HG02884 (cell line): ENCODE measurements around the gene SEMA4C.
"Not testable (repeated sequence)": the region's sequence is repeated elsewhere in the genome, so short reads cannot be mapped to it uniquely, and the experiment has no call there.

Source experiments
- ATAC-seq: cut with Tn5 transposase; IDR thresholded peaks from one replicate; pipeline ENCODE4 v1.9.1; 2021; ENCODE audit warnings: mild to moderate bottlenecking, moderate library complexity; ENCODE audit not compliant: unreplicated experiment

Gene SEMA4C

DNA sequence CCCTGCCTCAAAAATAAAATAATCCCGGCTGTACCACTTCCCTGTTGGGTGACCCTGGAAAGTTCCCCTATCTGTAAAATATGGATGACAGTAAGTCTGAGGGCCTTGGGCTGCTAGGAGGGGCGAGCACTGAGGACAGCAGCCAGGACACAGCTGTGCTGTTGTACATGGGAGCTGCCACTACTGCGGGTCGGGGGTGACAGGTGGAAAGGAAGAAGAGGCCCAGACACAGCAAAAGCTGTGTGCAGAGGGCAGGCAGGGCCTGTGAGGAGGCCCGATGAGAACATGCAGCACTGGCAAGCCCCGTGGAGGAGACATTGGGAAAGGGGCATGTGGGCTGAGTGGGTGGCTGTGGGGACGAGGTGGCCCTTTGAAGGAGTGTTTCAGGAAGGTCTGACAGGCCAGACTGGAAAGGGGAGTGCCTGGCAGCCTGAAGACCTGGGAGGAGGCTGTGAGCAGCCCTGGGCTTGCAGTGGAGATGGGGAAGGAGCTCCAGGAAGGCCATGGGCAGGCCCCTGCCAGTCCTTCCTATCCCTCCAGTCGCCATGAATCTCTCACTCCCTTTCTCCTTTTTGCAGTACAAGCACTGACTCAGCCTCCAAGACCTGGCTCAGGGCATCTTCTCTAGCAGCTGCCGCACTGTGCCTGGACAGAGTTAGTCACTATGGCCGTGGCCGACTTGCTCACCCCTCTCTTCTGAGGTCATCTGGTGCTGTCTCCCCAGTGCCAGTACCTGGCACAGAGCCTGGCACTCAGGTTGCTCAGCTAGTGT, 28.9 kb upstream of the SEMA4C start:
- ATAC-seq = no peak

DNA sequence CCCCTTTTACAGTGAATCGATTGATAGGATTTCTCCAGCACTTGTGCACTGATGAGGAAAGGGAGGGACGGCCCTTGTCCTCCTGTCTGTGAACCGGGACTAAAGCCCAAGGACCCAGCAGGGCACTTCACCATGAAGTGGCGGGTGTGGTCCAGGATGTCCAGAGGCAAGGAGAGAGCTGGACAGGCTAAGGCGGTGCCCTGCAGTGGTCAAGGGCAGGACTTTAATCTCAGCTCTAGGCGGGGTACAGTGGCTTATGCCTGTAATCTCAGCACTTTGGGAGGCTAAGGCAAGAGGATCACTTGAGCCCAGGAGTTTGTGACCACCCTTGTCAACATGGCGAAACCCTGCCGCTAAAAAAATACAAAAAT, 28.2 kb upstream of the SEMA4C start:
- no peak for ATAC-seq

GRCh38 chr2:96897491-96898134, 27.7 kb upstream of the SEMA4C start:
- no peak for ATAC-seq

DNA sequence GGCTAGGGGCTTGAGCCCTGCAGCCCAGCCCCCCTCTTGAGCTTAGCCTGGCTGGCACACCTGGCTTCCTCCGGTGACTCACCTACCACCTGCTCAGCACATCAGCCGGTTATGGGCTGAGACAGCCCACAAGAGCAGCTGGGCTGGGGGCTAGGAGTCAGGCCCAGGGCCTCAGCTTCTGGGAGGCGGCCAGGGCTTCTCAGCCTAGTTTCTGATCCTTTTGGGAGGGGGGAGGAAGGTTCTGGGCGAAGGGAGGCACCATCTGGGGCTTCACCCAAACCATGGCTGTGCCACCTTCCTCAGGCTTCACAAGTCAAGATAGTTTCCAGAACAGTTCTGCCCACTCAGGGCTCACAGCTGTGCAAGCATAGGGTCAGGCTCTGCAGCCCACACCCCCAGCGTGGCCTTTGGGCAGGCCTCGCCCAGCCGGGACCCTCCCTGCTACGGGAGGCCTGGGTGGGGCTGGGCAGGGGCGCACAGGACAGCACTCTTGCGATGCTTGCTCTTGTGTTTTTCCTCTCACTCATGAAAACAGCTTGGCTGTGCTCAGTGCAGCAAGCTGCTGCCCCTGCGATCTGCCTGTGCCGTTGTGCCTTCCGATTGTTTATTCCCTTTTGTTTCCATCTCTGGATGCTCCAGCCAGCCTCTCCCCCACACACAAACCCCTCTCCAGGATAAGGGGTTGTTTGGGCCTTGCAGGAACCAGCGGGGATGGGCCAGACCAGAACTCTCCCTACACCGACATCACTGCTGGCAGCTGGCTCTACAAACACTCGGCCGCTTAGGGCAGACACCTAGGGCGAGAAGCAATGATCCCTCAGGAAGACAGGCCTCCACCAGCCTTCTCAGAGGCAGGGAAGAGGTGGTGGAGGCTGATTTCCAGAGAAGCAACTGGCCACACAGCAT, 26.1 kb upstream of the SEMA4C start:
- no peak for ATAC-seq

GRCh38 chr2:96895032-96895745, 25.3 kb upstream of the SEMA4C start:
- no peak for ATAC-seq

DNA sequence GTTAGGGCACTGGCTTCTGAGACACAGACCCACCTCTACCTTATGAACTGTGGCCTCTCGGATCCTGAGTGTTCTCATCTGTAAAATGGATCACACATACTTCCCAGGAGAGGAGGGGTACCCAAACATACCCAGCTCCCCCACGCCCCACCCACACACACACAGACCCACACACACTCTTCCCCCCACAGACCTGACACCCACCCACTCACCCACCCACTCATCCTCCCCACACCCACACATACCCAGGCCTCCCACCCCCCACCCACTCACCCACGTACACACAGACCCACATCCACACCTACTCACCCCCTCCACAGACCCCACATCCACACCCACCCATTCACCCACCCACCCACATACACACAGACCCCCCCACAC, 24.3 kb upstream of the SEMA4C start:
- no peak for ATAC-seq

DNA sequence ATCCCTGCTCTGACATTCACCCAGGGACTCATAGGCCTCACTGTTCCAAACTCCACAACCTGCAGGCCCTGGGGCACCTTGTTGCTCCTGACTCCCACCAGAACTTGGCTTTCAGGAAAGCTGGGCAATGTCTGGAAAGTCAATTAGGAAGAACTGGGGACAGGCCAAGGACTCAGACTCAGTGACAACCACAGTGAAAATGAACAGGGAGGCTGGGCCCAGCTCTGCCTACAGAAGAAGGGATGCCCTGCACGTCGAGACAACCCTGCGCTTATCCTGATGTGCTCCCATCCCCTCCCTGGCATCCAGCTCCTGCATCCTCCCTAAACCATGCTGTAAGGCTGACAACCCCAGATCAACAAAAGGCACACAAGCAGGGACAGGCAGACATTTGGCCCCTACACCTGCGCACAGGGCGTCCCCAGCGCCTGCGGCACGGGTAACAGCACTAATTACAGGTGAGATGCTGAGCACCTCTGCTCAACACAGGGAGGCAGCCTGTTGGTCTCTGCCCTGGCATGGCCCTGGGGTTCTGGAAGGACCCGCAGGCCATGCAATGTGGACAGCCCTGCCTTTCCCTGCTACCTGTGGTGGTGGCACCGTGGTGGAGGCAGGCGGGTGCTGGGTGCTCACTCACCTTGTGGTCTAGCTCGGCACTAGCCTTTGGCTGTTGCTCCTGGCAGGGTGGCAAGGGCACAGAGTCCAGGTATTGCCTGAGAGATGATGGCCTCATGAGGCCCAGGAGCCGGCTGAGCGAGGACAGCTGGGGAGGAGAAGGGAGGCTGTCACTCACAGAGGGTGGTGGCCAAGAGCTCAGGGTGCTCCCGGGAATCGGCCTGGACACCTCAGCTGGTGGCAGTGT, 23.6 kb upstream of the SEMA4C start:
- ATAC-seq = no peak

- no peak for ATAC-seq
Observed at GRCh38 chr2:96891591-96892333, 21.9 kb upstream of the SEMA4C start.

- ATAC-seq = no peak
Observed at GRCh38 chr2:96890726-96891385, 21.0 kb upstream of the SEMA4C start.

DNA sequence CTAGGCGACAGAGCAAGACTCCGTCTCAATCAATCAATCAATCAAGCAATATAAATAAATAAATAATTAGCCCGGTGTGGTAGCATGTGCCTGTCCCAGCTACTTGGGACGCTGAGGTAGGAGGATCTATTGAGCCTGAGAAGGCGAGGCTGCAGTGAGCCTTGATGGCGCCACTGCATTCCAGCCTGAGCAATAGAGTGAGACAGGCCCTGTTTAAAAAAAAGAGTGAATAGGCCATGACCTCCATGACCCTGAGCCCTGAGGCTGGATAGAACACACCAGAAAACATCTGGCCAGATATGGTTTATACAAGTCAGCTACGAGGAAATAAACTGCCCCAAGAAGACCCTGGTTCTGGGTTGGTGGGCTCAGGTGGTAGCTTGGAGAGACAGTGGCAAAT, 20.4 kb upstream of the SEMA4C start:
- ATAC-seq = no peak

DNA sequence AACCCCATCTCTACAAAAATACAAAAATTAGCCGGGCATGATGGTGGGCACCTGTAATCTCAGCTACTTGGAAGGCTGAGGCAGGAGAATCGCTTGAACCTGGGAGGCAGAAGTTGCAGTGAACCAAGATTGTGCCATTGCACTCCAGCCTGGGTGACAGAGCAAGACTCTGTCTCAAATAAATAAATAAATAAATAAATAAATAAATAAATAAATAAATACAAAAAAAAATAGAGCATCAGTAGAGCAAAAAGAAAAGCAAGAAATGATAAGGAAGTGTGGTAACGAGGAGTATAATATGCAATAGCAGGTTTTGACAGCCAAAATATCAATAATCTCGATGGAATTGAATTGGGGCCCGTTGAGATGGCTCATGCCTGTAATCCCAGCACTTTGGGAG, 19.6 kb upstream of the SEMA4C start:
- not testable (repeated sequence) for ATAC-seq

- no peak for ATAC-seq
Observed at GRCh38 chr2:96888072-96889011, 18.5 kb upstream of the SEMA4C start.

- ATAC-seq = no peak
Observed at GRCh38 chr2:96887493-96888012, 17.7 kb upstream of the SEMA4C start.

- no peak for ATAC-seq
Observed at GRCh38 chr2:96885432-96886347, 15.8 kb upstream of the SEMA4C start.

DNA sequence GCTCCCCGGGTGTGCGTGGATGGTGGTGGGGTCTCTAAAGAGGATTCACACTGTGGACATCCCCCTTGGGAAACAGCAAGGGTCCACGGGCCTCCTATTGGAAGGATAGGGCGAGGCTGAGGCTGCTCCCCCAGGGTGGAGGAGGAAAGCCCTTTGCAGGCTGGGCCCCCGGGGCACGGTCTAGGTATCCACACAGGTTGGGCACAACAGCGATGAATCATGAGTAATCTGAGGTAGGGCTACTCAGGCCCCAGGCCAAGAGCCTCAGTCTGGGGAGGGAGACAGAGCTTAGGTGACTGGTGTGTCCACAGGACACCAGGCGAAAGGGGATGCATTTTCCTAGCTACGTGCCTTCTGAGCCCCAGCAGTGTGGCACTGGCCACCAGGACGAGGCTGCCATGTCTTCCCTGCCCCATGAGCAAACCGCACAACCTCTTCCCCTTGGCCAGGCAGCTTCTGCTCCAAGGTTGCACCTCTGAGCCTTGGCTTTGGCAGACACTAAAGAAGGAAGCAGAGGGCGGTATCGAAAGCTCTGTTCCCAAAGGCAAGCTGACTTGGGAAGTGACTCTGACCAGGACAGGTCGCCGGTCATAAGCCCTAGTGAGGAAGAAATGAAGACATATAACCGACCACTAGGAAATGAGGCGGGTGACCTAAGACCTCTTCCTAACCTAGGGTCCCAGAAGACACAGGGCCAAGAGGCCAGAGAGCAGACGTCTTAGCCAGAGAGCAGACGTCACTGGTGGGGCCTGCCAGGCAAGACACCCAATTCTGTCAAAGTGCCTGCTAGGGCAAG, 14.6 kb upstream of the SEMA4C start:
- no peak for ATAC-seq

DNA sequence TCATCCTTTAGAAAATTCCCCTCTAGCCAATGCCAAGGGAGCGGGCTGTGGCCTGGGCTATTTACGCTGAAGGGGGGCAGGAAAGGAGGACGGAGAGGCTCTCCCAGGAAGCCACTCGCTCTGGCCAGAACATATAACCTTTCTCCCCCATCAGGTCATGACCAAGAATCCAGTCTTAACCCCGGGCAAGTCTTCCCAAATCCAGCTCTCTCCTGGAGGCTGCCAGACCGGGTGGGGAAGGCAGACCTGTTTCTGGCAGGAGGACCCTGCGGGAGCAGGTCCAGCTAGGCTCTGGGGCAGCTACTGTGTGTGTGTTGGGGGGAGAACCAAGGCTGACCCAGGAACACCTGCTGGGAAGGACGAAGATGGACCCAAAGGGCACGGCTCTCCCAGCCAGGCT, 13.4 kb upstream of the SEMA4C start:
- no peak for ATAC-seq
